Liver (tissue), 9 donors: ENCODE results near the gene ARL4D. TPM values are rescaled to one million over a fixed set of nuclear protein-coding genes. Genes with fewer than 3 reads are reported as not detected.

Experiments
- DNase-seq: peaks from one replicate; pipeline ENCODE4 v3.0.0-alpha.2; 2017; ENCODE audit warnings: low spot score
- H3K27ac ChIP-seq, 2 donors: one replicate each; pipeline ENCODE4 v1.7.0; 2013; ENCODE audit warnings: inconsistent platforms in 2 of 2, low read length in 2 of 2, control low read depth in 1 of 2, low read depth in 1 of 2, mild to moderate bottlenecking in 1 of 2
- H3K27me3 ChIP-seq, 4 donors: one replicate each; pipeline versions ENCODE4 v1.6.1 to v1.7.0; 2013; ENCODE audit warnings: low read length in 3 of 4, inconsistent platforms in 1 of 4, mild to moderate bottlenecking in 1 of 4, moderate library complexity in 1 of 4; ENCODE audit not compliant: control insufficient read depth in 4 of 4, insufficient read depth in 4 of 4
- H3K36me3 ChIP-seq, 4 donors: one replicate each; pipeline versions ENCODE4 v1.6.1 to v1.7.0; 2013; ENCODE audit warnings: low read length in 3 of 4, mild to moderate bottlenecking in 3 of 4, low read depth in 1 of 4, moderate library complexity in 1 of 4; ENCODE audit not compliant: control insufficient read depth in 4 of 4, insufficient read depth in 3 of 4
- H3K4me1 ChIP-seq, 4 donors: one replicate each; pipeline versions ENCODE4 v1.6.1 to v1.7.0; 2013; ENCODE audit warnings: low read length in 3 of 4, mild to moderate bottlenecking in 3 of 4, moderate library complexity in 1 of 4; ENCODE audit not compliant: control insufficient read depth in 4 of 4, insufficient read depth in 4 of 4
- H3K4me3 ChIP-seq, 3 donors: one replicate each; pipeline versions ENCODE4 v1.6.1 to v1.7.0; 2013; ENCODE audit warnings: low read length in 3 of 3, control low read depth in 1 of 3, low read depth in 1 of 3, mild to moderate bottlenecking in 1 of 3
- H3K9ac ChIP-seq, 2 donors: one replicate each; pipeline ENCODE4 v1.7.0; 2013; ENCODE audit warnings: low read length in 2 of 2, mild to moderate bottlenecking in 2 of 2, moderate library complexity in 2 of 2, control low read depth in 1 of 2, low read depth in 1 of 2
- H3K9me3 ChIP-seq, 4 donors: one replicate each; pipeline versions ENCODE4 v1.6.1 to v1.7.0; 2013; ENCODE audit warnings: low read length in 3 of 4; ENCODE audit not compliant: control insufficient read depth in 4 of 4
- ATF3 ChIP-seq: IDR thresholded peaks from 2 replicates; pipeline ENCODE4 v1.6.1; 2016; ENCODE audit warnings: antibody characterized with exemption
- EGR1 ChIP-seq, 2 donors: IDR thresholded peaks; 2 replicates each; pipeline ENCODE4 v1.6.1; 2016 to 2018; ENCODE audit warnings: antibody characterized with exemption in 2 of 2, low read depth in 2 of 2
- FOXA1 ChIP-seq: IDR thresholded peaks from 2 replicates; pipeline ENCODE4 v1.6.1; 2016; ENCODE audit warnings: antibody characterized with exemption
- FOXA2 ChIP-seq: IDR thresholded peaks from 2 replicates; pipeline ENCODE4 v1.6.1; 2016; ENCODE audit warnings: antibody characterized with exemption
- GABPA ChIP-seq, 2 donors: IDR thresholded peaks in 1 of 2; conservative IDR thresholded peaks in 1 of 2; 2 replicates each; pipeline ENCODE4 v1.6.1; 2016; ENCODE audit warnings: antibody characterized with exemption in 2 of 2, mild to moderate bottlenecking in 1 of 2, moderate library complexity in 1 of 2
- HNF4A ChIP-seq, 2 donors: conservative IDR thresholded peaks; 2 replicates each; pipeline ENCODE4 v1.6.1; 2016; ENCODE audit warnings: antibody characterized with exemption in 2 of 2, mild to moderate bottlenecking in 2 of 2
- HNF4G ChIP-seq: IDR thresholded peaks from 2 replicates; pipeline ENCODE4 v1.6.1; 2016; ENCODE audit warnings: antibody characterized with exemption
- NR2F2 ChIP-seq: IDR thresholded peaks from 2 replicates; pipeline ENCODE4 v1.6.1; 2016; ENCODE audit warnings: antibody characterized with exemption
- RAD21 ChIP-seq, 2 donors: IDR thresholded peaks; 2 replicates each; pipeline ENCODE4 v1.6.1; 2016; ENCODE audit warnings: antibody characterized with exemption in 2 of 2, mild to moderate bottlenecking in 2 of 2
- REST ChIP-seq: IDR thresholded peaks from 2 replicates; pipeline ENCODE4 v1.6.1; 2016; ENCODE audit warnings: antibody characterized with exemption, mild to moderate bottlenecking
- RXRA ChIP-seq, 2 donors: IDR thresholded peaks; 2 replicates each; pipeline ENCODE4 v1.6.1; 2017 to 2018; ENCODE audit warnings: antibody characterized with exemption in 2 of 2, mild to moderate bottlenecking in 1 of 2
- SP1 ChIP-seq: IDR thresholded peaks from 2 replicates; pipeline ENCODE4 v1.6.1; 2018; ENCODE audit warnings: antibody characterized with exemption, mild to moderate bottlenecking
- TAF1 ChIP-seq: conservative IDR thresholded peaks from 2 replicates; pipeline ENCODE4 v1.6.1; 2016; ENCODE audit warnings: antibody characterized with exemption, mild to moderate bottlenecking
- YY1 ChIP-seq: IDR thresholded peaks from 2 replicates; pipeline ENCODE4 v1.6.1; 2016; ENCODE audit warnings: antibody characterized with exemption, mild to moderate bottlenecking
- WGBS: extraction: QIAGEN DNeasy Blood & Tissue Kit; methylation state at CpG from one replicate; pipeline ENCODE4 v1.1.7; 2013; 5-methylcytosine and 5-hydroxymethylcytosine counted together
- polyA plus RNA-seq, 2 donors: library from polyadenylated mRNA; stranded (reverse) in 1 of 2; unstranded in 1 of 2; fragments of 200-250 nt in 1 of 2; fragments of >200 nt in 1 of 2; fragmentation: Nextera tagmentation in 1 of 2; extraction: Ambion mirVana in 1 of 2; gene quantifications; one replicate each; pipeline versions ENCODE4 v1.2.1 to v1.2.3, GENCODE V29; 2013 to 2015
- total RNA-seq, 2 donors: library from RNA; depleted of rRNA; stranded (reverse); fragments of >200 nt; gene quantifications; one replicate each; pipeline ENCODE4 v1.2.3, GENCODE V29; 2014
- TF ChIP-seq, protein P1 (sequence below): fragments of 150-350 bp; IDR thresholded peaks from 2 replicates; pipeline ENCODE4 v1.5.1; 2017; ENCODE audit warnings: improper control_type of control experiment, low read depth, low read length; ENCODE audit not compliant: missing input control
- TF ChIP-seq, protein P2 (sequence below): IDR thresholded peaks from 2 replicates; pipeline ENCODE4 v1.6.1; 2016; ENCODE audit warnings: antibody characterized with exemption
- donor health status: healthy.
- donor health status: healthy.
- donor health status: healthy.
- donor health status: healthy.
- donor health status: healthy.

Gene ARL4D
- total and polyA plus RNA-seq, 4 donors: 13.6 to 39.2 (median 17.6) TPM

- Histone ChIP-seq H3K9ac (no peak overlapping the region), H3K27me3 (no peaks in the 10 kb centered on the region), H3K4me3 (no peak overlapping the region), H3K36me3 (no peaks in the 10 kb centered on the region), H3K4me1 (peaks cover 0 to 21% (median 10%) of the 10 kb centered on the region in 4 donors), H3K27ac (no peak overlapping the region), H3K9me3 (peaks cover 0 to 7% (median 1%) of the 10 kb centered on the region in 4 donors)
- TF ChIP-seq, protein P1, sequence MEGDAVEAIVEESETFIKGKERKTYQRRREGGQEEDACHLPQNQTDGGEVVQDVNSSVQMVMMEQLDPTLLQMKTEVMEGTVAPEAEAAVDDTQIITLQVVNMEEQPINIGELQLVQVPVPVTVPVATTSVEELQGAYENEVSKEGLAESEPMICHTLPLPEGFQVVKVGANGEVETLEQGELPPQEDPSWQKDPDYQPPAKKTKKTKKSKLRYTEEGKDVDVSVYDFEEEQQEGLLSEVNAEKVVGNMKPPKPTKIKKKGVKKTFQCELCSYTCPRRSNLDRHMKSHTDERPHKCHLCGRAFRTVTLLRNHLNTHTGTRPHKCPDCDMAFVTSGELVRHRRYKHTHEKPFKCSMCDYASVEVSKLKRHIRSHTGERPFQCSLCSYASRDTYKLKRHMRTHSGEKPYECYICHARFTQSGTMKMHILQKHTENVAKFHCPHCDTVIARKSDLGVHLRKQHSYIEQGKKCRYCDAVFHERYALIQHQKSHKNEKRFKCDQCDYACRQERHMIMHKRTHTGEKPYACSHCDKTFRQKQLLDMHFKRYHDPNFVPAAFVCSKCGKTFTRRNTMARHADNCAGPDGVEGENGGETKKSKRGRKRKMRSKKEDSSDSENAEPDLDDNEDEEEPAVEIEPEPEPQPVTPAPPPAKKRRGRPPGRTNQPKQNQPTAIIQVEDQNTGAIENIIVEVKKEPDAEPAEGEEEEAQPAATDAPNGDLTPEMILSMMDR: no peak
- no peak for TF ChIP-seq HNF4G
- 93% methylated on average over 3 of the region's 3 CpGs for WGBS
- no peak for DNase-seq
Observed at GRCh38 chr17:43383372-43383771, 15.4 kb upstream of the ARL4D start.

DNA sequence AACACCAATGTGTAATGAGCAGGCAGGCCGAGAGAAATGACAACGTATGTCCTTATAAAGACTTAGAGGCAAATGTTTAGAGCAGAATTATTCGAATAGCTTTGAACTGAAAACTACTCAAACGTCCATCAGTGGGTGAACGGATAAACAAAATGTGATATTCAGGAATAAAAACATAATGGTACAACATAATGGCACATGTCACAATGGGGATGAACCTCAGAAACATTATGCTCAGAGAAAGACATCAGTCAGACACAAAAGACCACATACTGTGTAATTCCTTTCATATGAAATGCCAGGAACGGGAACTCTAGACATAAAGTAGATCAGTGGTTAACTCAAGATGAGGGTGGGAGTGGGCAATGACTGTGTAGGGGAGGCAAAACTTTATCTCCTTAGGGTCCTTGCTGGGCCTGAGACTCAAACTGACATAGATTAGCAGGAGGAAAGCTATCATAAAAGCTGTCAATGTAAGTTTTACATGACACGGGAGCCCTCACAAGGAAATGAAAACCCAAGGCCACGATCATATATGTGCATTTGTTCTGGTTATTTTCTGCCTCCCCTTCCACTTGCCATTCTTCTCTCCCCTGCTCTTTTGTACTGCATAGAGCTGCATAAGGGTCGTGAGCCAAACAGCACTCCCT is 14.8 kb upstream of the ARL4D start:
- Histone ChIP-seq H3K27ac (peak overlapping the region; percentile 87 to 88), H3K27me3 (no peaks in the 10 kb centered on the region), H3K4me1 (peaks cover 0 to 21% (median 10%) of the 10 kb centered on the region in 4 donors), H3K9me3 (peaks cover 0 to 7% (median 1%) of the 10 kb centered on the region in 4 donors), H3K9ac (no peak overlapping the region), H3K36me3 (no peaks in the 10 kb centered on the region), H3K4me3 (no peak overlapping the region)
- DNase-seq: no peak
- TF ChIP-seq, protein P2, sequence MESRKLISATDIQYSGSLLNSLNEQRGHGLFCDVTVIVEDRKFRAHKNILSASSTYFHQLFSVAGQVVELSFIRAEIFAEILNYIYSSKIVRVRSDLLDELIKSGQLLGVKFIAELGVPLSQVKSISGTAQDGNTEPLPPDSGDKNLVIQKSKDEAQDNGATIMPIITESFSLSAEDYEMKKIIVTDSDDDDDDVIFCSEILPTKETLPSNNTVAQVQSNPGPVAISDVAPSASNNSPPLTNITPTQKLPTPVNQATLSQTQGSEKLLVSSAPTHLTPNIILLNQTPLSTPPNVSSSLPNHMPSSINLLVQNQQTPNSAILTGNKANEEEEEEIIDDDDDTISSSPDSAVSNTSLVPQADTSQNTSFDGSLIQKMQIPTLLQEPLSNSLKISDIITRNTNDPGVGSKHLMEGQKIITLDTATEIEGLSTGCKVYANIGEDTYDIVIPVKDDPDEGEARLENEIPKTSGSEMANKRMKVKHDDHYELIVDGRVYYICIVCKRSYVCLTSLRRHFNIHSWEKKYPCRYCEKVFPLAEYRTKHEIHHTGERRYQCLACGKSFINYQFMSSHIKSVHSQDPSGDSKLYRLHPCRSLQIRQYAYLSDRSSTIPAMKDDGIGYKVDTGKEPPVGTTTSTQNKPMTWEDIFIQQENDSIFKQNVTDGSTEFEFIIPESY: no peak
- no peak for TF ChIP-seq ATF3
- TF ChIP-seq REST: no peak
- no peak for TF ChIP-seq HNF4G
- TF ChIP-seq HNF4A (conservative IDR thresholded peaks at IDR 0.05): no peak
- no peak for TF ChIP-seq RAD21 (IDR thresholded peaks at IDR 0.05)
- no peak for TF ChIP-seq TAF1
- no peak for TF ChIP-seq NR2F2
- no peak for TF ChIP-seq RXRA (IDR thresholded peaks at IDR 0.05)
- no peak for TF ChIP-seq FOXA1
- no peak for TF ChIP-seq EGR1 (IDR thresholded peaks at IDR 0.05; ENCODE audit: low read depth in 2 of 2)
- TF ChIP-seq FOXA2: no peak
- no peak for TF ChIP-seq YY1
- TF ChIP-seq, protein P1: no peak
- TF ChIP-seq GABPA (IDR thresholded peaks at IDR 0.05 in 1 of 2, conservative IDR thresholded peaks at IDR 0.05 in 1 of 2): no peak
- no peak for TF ChIP-seq SP1
- WGBS: 74% methylated on average over 9 of the region's 9 CpGs
